8988T (cell line): Measurements from ENCODE around the gene MYO1D.

Experiments
- DNase-seq: peaks from one replicate; pipeline ENCODE4 v3.0.0; 2011

The MYO1D gene

DNA sequence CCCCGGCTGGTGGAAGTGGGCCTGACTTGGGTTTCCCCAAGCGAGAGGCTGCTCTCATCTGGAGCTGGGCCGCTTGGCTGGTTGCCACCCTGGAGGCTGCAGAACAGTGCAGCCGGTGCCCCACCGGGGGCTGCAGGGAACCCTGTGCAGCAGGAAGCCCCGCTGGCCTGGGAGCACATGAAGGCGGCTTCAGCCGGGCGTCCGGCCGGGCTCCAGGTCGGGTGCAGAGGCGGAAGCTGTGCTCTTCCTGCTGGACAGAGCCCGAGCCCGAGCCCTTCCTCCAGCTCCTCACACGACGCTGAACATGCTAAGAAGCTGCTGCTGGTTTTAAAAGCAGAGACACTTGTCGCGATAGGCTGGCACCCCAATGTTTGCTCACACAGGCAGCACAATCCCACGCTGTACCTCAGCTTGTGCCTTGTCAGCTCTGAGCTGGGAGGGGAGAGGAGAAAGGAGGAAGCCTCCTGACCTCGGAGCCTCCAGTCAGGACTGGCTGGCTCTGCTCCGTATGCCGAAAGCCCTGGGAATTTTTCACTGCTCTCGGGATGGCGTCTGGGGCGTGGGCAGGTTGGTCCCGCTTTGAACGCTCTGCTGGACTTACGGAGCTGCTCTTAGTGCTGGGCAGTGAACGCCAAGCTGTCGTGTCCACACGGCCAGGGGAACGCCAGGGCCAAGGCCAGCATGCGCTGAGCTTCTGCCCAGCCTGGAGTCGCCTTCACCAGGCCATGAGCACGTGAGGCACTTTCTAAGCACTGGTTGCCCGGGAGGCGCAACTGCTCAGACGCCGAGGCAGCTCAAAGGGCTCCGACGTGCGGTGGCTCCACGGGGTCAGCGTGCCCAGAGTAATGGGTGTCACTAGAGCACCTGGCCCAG lies 381.3 kb downstream of the MYO1D start:
- no peak for DNase-seq

DNA sequence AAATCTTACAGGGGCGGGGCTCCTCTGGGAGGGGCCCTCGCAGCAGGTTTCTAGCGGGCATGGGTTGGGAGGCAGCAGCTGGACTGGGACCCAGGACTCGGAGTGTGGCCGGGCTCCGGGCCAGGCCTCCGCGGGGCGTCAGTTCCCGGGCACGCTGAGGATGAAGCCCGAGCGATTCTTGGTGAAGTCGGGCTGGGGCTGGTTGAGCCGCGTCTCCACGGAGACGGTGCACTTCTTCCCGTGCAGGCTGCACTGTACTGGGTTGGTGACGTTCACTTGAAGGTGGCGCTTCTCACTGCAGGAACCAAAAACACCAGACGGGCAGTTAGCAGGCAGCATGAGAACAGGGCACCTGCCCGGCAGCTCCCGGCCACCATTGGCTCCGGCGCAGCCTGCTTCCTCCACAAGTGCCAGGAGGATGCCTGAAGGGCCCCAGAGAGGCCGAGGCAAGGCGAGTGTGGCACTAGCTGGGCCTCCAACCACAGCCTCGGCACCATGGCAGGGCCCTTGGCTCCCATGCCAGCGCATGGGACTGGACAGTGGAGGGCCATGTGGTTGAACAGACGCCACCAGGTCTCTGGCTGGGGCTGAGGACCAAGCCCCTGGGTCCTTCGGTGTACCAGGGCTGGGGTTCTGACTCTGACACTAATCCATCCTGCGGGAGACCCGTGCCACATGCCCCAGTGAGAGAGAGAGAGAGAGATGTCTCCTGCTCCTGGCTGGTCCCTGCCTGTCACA lies 382.1 kb downstream of the MYO1D start:
- no peak for DNase-seq

DNA sequence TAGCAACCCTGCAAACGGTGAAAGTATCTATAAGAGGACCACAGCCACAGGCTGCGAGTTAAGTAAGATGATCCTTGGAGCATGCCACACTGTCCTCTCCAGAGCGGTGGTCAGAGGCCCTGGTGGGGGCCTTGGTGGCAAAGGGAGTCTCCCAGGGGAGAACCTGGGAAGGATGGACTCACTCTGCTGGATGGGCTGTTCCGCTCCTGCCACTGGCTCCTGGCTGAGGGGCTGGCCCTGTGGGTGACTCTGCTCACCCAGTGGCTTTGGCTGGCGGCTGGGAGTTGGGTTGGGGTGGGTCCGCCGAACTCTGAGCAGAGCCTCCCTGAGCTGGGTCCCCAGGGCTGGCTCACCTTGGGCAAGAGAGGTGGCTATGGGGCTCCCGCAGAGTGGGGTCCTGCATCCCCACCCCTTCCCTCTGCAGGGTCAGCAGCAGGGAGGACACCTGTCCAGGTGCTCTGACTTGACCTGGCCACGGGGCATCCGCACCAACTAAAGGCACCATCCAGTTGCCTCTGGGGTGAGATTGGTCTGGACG lies 382.9 kb downstream of the MYO1D start:
- no peak for DNase-seq

DNA sequence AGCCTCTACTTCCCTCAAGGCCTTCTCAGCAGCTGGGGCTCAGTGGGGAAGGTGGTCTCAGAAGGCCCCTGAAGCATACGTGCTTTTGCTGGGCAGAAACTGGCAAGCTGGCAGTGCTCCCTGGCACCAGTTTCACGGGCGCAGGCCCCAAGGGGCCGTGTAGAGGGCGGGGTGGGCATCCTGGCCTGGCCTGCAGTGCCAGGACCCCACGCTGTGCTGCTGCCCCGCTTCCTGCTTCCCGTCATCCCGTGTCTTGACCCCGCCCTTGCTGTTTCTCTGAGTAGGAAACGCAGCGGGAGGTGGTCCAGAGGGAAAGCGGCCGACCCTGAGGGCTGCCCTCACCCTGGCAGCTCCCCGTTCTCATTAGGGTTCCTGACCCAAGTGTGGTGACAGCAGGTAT lies 383.4 kb downstream of the MYO1D start:
- no peak for DNase-seq

DNA sequence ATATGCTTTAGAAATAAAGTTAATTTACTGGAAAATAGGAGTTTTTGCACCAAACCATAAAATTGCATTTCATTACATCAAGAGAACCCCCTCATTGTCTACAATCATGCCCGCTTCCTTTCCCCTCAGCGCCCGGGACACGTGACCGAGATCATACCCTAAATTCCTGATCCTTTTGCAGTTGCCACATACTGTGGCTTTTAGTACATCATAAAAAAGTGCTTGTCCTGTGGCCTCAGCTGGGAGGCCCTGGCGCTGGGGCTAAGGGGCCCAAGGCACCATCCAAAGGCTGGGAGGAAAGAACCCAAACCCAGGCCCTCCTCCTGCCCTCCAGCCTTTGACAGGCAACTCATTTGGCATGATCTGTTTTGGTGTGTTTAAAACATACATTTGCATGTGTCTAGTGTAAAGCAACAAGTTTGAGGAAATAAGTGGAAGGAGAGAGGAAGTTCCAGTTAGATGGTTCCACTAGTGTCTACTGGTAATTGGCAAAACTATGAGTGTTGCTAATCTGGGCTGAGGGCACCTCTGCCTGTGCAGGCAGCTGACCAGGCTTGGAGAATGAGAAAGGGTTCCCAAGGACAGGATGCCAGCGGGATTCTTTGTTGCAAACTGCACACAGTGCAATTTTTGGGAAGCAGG lies 384.2 kb downstream of the MYO1D start:
- DNase-seq: no peak

DNA sequence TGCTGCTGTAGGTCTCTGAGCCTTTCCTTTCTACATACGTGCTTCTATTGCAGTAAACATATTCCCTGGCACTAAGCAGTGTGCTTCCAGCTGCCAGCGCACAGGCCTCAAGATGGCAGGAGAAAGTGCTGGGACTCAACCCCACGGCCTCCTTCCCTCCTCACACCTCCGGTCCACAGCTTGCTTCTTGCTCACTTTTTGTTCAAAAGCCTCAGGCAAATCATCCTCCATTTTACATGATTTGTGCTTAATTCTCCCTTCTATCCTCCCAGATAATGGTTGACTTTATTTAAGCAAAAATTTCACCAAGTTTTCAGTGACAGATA lies 384.7 kb downstream of the MYO1D start:
- DNase-seq: no peak

DNA sequence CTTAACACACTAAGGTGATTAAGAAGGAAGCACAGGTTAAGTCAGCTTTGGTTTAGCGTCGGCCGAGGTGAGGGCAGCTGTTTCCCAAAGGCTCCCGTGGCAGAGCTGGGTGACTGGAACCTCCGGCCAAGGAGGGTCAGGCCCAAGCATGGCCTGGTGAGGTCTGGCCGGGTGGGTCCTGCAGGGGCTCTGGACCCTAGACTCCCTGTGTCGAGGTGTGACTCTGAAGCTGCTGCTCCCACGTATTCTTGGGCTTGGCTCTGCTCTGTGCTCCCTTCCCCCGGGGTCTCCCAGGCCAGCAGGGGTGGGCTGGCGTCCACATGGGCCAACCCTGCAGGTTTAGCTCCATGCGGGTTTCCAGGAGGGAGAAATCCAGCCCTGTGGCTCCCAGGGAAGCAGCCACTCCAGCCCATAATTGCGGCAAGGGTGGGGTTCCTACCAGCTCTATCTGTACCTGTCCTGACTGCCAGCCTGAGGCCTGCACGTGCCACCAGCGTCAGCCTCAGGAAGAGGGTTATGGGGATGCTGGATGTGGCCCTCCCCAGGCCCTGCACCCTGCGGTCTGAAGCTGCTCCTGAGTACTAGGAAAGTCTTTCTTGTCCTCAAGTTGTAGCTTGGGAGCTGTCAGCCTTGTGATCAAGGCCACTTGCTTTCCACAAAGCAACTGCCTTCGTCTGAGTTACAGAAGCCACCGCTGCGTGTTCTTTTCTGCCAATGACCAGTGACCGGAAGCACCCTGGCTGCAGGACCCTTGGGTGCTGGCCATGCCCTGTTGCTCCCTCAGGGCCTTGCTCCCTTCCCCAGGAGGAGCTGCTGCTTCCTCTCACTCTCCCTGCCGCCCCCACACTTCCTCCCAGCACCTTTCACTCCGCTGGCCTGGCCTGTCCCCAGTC lies 385.3 kb downstream of the MYO1D start:
- no peak for DNase-seq

DNA sequence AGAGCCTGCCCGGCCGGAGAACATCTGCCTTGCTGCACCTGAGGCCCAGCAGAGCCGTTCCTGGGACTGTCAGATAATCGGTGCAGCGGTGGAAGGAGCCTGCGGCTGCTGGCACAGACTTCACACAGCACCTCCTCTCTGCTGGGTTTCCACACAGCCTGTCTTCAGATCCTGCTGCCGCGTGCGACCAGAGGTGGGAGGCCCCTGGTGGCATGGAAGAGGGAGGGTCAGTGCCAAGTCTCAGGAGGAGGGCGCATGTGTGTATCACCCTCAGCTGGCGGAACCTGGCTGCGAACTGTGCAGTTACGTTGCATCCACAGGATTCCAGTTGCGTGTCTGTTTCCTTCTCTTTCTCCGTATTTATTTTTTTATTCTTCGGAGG lies 386.8 kb downstream of the MYO1D start:
- no peak for DNase-seq

DNA sequence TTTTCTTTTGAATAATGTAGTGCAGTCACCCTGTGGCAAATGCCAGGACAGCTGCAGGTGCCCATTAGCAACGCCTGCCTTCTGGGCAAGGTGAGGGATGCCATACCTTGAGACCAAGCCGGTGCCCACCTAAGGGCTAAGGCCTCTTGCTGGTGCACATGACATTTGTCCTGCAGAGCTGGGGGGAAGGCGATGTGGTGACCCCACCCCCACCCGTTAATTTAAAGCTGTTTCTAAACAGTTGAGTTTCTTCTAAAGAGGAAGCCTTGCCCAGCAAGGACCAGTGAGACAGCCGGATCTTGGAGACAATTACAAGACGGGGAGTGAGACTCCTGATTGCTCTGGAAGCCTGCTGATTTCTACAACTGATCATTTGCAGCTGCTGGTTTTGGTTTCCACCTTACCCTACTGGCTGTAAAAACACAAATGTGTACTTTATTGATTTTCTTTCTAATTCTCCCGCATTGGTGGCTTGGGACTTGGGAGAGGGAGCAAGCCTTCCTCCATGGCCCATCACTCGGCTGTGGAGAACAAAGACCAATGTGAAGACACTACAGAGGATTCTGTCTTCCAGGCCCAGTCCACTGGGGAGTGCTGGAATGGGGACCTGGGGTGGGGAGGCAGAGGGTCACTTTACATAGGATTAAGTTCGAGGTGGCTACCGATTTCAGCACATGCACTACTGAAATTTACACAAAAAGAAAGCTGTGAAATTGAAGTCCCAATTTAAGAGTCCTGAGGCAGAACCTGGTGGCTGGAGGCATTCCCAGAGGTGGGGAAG lies 387.4 kb downstream of the MYO1D start:
- DNase-seq: no peak

DNA sequence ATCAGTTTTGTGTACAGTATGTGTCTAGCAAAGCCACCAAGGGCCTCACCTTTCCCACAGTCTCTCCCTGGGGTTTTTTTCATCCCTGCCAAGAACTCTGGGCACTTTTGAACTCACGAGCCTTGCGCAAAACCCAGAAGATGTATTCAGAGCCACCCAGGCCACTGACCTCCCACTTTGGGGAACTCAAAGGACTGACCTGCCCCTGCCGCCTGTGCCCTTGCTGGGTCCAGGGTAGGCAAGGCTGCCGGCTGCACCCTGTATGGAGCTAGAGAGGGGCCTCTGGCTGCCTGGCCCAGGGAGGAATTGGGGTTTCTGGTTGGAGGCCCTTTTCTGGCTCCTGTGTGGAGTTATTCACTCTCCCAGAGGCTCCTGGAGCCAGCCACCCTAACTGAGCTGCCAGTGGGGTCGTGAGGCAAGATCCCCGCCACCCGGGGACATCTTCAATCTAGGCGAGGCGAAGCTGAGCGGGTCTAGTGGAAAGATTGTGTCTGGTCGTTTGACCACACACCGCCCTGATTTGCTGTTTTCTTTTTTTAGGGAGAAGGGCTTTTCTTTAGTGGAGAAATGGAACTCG lies 388.2 kb downstream of the MYO1D start:
- DNase-seq: no peak

DNA sequence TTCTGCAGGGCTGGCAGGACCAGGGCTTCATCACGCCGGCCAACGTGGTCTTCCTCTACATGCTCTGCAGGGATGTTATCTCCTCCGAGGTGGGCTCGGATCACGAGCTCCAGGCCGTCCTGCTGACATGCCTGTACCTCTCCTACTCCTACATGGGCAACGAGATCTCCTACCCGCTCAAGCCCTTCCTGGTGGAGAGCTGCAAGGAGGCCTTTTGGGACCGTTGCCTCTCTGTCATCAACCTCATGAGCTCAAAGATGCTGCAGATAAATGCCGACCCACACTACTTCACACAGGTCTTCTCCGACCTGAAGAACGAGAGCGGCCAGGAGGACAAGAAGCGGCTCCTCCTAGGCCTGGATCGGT lies 388.8 kb downstream of the MYO1D start:
- DNase-seq: no peak

DNA sequence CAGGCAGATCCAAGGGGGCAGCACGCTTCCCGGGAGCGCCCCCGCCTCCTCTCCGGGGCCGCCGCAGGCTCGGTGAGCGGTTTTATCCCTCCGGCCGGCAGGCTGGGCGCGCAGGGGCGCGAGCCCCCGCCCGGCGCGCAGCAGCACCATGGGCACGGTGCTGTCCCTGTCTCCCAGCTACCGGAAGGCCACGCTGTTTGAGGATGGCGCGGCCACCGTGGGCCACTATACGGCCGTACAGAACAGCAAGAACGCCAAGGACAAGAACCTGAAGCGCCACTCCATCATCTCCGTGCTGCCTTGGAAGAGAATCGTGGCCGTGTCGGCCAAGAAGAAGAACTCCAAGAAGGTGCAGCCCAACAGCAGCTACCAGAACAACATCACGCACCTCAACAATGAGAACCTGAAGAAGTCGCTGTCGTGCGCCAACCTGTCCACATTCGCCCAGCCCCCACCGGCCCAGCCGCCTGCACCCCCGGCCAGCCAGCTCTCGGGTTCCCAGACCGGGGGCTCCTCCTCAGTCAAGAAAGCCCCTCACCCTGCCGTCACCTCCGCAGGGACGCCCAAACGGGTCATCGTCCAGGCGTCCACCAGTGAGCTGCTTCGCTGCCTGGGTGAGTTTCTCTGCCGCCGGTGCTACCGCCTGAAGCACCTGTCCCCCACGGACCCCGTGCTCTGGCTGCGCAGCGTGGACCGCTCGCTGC lies 389.3 kb downstream of the MYO1D start:
- no peak for DNase-seq

DNA sequence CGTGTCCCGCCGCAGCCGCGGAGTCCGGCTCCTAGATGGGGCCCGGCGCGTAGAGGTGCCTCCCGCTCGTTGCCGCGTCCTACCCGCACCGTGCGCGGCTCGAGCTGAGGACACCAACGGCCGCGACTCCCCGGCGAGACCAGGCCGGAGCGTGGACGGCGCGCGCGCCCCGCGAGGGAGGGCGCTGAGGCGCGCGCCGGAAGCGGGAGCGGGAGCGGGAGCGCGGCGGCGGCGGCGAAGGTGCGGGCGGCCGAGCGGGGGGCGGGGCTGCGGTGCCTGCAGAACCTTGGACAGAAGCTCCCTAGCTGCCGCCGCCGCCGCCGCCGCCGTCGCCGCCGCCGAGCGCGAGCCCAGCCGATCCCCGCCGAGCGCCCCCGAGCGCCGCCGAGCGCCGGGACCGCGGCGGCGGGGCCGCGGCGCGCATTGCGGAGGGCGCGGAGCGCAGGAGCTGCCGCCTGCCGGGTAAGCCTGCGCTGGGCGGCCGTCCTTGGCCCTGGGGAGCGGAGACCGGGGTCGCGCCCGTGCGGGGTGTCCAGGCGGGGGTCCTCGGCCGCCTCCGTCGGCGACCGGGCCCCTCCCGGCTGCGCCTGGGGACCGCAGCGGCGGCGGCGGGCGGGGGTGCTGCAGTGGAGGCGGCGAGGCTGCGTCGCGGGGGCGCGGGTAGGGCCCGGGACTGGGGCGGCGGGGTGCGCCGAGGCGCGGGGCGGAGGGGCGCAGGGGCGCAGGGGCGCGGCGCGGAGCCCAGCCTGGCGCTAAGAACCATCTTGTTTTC lies 390.0 kb downstream of the MYO1D start, which contains the start of gene CDK5R1:
Gene CDK5R1 (plus strand): TSS at position 293 of the 772 bp plus-strand sequence. CDS start 628 bp downstream, outside the sequence.
- DNase-seq: peak; percentile 72

DNA sequence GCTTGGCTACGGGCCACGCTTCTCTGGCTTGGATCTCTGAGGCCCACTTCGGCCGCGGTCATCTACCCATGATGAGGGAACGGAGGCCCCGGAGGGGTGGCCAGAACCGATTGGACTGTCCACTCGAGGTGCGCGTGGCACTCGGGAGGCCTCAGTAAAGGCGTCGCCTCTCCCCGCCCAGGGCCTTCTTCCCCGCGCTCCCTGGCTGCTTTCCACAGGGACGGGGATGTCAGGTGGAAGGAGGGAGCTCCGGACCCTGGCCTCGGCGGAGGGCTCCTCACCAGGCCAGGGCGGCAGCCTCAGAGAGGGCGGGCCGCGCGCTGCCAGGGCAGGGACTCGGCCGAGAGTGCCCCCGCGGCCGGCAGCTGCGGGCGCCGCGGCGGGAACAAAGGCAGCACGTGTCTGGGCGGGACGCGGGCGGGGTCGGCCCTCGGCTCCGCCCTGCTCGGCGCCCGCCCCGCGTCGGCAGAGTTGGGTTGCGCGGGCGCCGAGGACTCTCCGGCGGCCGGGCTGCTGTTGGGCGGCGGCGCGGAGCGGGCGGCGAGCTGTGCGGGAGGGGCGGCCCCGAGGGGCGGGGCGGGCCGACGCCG lies 390.7 kb downstream of the MYO1D start:
- DNase-seq: peak; percentile 74

DNA sequence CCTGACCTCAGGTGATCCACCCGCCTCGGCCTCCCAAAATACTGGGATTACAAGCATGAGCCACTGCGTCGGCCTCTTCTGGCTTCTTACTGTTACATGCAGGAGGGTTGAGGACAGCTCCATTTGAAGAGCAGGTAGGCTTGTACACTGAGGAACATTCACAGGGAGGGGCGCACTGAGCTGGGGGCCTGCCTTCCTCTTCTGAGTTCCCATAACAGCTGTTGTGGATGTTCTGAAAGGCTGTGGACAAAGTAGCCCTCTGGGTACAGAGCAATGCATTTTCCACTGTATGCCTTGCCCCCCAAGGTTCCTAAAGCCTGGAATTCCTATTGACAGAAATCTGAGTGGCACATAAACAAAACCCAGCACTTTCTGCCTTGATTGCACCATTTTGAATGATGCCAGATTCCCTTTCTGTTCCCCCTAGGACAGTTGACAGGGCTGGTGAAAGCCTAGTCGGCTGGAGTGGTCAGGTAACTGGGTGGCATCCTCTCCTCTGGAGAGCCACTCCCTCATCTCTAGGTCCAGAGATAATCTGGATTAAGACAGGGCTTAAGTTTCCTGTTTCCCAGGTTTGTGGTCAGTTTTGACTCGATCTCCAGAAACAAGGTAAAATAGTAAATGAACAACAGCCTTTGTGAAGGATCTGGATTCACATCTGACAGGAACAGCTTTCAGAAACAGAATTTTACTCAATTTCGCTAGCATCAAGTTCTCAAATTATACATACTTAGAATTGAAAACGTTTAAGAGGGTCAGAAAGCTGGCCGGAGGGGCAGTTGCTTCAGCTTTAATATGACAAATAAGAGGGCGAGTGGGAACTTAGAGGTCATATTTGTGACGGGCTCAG lies 391.4 kb downstream of the MYO1D start:
- DNase-seq: no peak

DNA sequence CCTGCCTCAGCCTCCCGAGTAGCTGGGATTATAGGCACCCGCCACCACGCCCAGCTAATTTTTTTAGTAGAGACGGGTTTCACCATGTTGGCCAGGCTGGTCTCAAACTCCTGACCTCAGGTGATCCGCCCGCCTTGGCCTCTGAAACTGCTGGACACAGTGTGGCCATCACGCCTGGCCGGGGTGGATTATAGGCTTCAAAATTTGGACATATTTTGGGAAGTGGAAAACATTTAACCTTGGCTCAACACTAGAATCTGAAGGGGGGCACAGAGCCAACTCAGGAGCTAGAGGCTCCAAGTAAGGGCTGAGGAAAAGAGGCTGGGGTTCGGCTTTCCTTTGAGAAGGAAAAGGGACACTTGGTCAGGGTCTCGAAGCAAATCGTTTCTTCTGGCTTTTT lies 392.3 kb downstream of the MYO1D start:
- DNase-seq: no peak

DNA sequence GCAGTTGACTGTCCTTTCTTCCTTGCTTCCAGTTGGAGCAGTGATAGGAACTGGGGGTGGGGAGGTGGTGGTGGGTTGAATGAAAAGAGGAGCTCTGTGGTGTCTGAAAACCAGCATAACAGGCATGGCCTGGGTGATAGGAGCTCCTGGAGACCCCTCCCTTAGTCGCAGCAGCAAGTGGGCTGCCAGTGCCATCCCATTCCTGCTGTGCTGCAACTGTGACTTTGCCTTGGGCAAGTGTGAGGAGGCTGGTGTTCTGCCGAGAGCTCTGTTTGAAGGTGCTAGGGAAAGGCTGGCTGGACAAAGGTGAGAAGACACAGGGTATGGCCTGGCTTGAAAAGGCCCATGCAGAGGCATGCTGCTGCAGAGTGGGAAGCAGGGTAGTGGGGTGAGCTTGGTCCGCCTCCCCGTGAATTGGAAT lies 392.9 kb downstream of the MYO1D start:
- no peak for DNase-seq

DNA sequence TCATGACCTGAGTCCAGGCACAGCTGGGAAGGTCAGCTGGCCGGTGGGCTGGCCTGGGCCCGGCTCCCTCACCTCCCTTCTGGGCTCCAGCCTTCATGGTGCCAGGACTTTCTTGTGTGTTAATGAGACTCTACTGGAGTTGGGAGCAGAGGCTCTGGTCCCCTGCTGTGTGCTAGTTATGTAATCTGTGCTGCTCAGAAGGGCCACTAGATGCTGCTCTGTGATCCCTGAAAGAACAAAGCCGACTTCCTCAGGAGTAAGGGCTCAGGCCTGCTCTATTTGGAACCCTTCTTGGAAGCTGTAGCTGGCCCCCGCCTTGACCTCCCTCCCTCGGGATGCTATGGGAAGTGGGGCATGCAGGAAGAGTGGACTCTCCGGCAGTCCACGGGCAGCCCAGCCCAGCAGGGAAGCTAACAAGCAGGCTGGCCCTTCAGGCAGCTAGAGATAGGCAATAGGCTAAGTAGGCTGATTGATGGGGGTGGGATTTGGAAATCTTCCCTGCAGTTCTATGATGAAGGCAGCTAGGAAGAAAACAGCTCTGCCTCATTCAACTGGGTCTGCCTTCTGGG lies 393.4 kb downstream of the MYO1D start:
- DNase-seq: no peak
